ENCODE measurements around the gene OFD1.

GRCh38 chrX:13776387-13776786 is 41.8 kb downstream of the OFD1 start:
- TF ChIP-seq, protein P1, sequence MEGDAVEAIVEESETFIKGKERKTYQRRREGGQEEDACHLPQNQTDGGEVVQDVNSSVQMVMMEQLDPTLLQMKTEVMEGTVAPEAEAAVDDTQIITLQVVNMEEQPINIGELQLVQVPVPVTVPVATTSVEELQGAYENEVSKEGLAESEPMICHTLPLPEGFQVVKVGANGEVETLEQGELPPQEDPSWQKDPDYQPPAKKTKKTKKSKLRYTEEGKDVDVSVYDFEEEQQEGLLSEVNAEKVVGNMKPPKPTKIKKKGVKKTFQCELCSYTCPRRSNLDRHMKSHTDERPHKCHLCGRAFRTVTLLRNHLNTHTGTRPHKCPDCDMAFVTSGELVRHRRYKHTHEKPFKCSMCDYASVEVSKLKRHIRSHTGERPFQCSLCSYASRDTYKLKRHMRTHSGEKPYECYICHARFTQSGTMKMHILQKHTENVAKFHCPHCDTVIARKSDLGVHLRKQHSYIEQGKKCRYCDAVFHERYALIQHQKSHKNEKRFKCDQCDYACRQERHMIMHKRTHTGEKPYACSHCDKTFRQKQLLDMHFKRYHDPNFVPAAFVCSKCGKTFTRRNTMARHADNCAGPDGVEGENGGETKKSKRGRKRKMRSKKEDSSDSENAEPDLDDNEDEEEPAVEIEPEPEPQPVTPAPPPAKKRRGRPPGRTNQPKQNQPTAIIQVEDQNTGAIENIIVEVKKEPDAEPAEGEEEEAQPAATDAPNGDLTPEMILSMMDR (IDR thresholded peaks at IDR 0.05): no peak
- TF ChIP-seq POLR2A (IDR thresholded peaks at IDR 0.05): no peak

Measured in right lobe of liver (tissue), 4 donors.